Ascending aorta (tissue), 2 donors: ENCODE results near the gene STAG1. TPM values are rescaled to one million over a fixed set of nuclear protein-coding genes. Genes with fewer than 3 reads are reported as not detected.
"Not testable (repeated sequence)": the region's sequence is repeated elsewhere in the genome, so short reads cannot be mapped to it uniquely, and the experiment has no call there.

Experiments used
- DNase-seq, 2 donors: peaks; one replicate each; pipeline ENCODE4 v3.0.0-alpha.2; 2019; ENCODE audit warnings: low spot score in 2 of 2
- H3K27ac ChIP-seq, 2 donors: fragments of 200-600 bp; sonication (generic); one replicate each; pipeline ENCODE4 v1.5.1; 2016 to 2017; ENCODE audit warnings: mild to moderate bottlenecking in 1 of 2
- H3K27me3 ChIP-seq: fragments of 200-600 bp; sonication (generic); one replicate; pipeline ENCODE4 v1.5.1; 2017
- H3K36me3 ChIP-seq, 2 donors: fragments of 200-600 bp; sonication (generic); one replicate each; pipeline ENCODE4 v1.5.1; 2016
- H3K4me1 ChIP-seq, 2 donors: fragments of 200-600 bp; sonication (generic); one replicate each; pipeline ENCODE4 v1.5.1; 2016 to 2017; ENCODE audit warnings: mild to moderate bottlenecking in 1 of 2
- H3K4me3 ChIP-seq, 2 donors: fragments of 200-600 bp; sonication (generic); one replicate each; pipeline ENCODE4 v1.5.1; 2016 to 2017; ENCODE audit warnings: mild to moderate bottlenecking in 1 of 2
- H3K9me3 ChIP-seq, 2 donors: fragments of 200-600 bp; sonication (generic); one replicate each; pipeline ENCODE4 v1.5.1; 2016
- CTCF ChIP-seq, 3 experiments: fragments of 200-600 bp in 2 of 3; fragments of 450-650 bp in 1 of 3; sonication (generic) in 2 of 3; IDR thresholded peaks; one replicate each; pipeline ENCODE4 v1.5.1; 2016 to 2019; ENCODE audit warnings: antibody characterized with exemption in 3 of 3, mild to moderate bottlenecking in 1 of 3, moderate library complexity in 1 of 3
- intact Hi-C: fragments of 100-400 bp; cut with DNase I; formaldehyde crosslinking; loops from one replicate; pipeline ENCODE4 v1.15.1; 2023
- total RNA-seq: library from RNA; depleted of rRNA; stranded (reverse); fragments of >200 nt; gene quantifications from one replicate; pipeline ENCODE4 v1.1.0, GENCODE V29; 2016

The STAG1 gene
- total RNA-seq, 1 donor from 2014 or later, result 27.2 TPM

GRCh38 chr3:136343873-136344555 lies 408.2 kb downstream of the STAG1 start:
- Histone ChIP-seq H3K9me3 (no peaks in the 10 kb centered on the region), H3K4me3 (no peak overlapping the region), H3K27ac (no peak overlapping the region), H3K36me3 (peaks cover 10 to 61% of the 10 kb centered on the region in 2 donors), H3K27me3 (no peaks in the 10 kb centered on the region), H3K4me1 (peaks cover 0 to 3% of the 10 kb centered on the region in 2 donors)
- TF ChIP-seq CTCF (IDR thresholded peaks at IDR 0.05), result no peak
- intact Hi-C loops, result no loop called here
- DNase-seq, result peak; percentile 29 to 90

DNA sequence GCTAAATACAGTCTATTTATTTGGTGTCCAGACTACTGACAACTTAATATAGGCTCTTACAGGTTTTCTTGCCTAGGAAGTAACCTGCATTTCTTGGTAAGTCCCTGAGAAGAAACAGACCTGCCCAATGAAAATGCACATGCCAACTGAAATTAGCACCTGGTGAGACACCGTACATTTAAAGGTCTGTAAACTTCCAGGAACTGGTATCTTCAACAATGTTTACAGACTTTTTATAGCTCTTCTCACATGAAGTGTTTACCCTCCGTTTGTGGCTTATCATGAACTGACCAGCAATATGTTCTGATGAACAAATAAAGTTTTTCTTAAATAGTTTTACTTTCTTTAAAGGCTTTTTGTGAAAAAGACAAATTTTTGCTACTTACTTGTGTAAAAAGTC lies 408.7 kb downstream of the STAG1 start:
- DNase-seq, result no peak
- no peak overlapping the region for H3K4me3 ChIP-seq
- intact Hi-C loops, result no loop called here
- H3K36me3 ChIP-seq, result peaks cover 10 to 59% of the 10 kb centered on the region in 2 donors
- H3K27me3 ChIP-seq, result no peaks in the 10 kb centered on the region
- H3K4me1 ChIP-seq, result peaks cover 0 to 3% of the 10 kb centered on the region in 2 donors
- H3K27ac ChIP-seq, result no peak overlapping the region
- no peak for TF ChIP-seq CTCF (IDR thresholded peaks at IDR 0.05)
- no peaks in the 10 kb centered on the region for H3K9me3 ChIP-seq

DNA sequence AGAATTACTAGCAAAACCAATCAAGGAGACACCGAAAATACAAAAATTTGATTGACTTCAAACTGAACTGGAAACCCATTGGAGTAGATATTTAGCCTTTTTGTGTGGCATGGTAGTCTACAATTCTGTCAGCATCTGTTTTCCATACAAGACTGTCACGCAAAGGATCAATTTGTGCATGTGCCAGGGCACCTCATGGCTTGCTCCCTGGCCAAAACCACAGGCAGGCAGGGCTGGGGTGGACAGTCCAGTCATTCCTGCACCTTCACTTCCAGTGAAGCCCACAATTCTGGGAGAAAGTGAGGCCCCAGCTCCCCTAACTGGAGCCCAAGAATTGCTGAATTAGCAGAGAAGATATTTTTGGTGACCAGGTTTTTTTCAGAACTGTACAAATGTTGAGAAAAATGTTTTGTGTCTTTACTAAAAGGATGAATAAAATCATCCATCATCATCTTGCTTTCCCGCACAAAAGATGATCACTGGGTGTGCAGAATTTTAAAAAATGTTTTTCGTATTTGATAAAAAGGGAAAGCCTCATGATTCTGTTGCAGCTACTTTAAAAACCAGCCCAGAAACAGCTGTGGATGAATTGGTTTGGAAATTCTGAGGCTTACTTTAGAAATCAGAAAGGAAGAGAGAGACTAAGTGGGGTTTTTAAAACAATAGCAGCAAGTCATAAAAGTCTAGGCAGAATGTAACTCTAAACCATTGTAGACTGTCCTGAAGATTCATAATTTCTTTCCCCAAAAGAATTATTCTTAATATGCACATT lies 415.7 kb downstream of the STAG1 start:
- H3K36me3 ChIP-seq, result peaks cover 23 to 68% of the 10 kb centered on the region in 2 donors
- H3K4me3 ChIP-seq, result no peak overlapping the region
- no peaks in the 10 kb centered on the region for H3K27me3 ChIP-seq
- no peak overlapping the region for H3K27ac ChIP-seq
- H3K9me3 ChIP-seq, result no peaks in the 10 kb centered on the region
- DNase-seq, result no peak
- no peak for TF ChIP-seq CTCF (IDR thresholded peaks at IDR 0.05)
- no peaks in the 10 kb centered on the region for H3K4me1 ChIP-seq
- intact Hi-C loops, result no loop called here

GRCh38 chr3:136334726-136335125 lies 417.5 kb downstream of the STAG1 start:
- H3K27ac ChIP-seq, DNase-seq, intact Hi-C loops, H3K9me3 ChIP-seq, H3K4me1 ChIP-seq, H3K4me3 ChIP-seq, H3K27me3 ChIP-seq: not testable (repeated sequence)
- H3K36me3 ChIP-seq, result peaks cover 16 to 50% of the 10 kb centered on the region in 2 donors

GRCh38 chr3:136334209-136334608 lies 418.0 kb downstream of the STAG1 start:
- intact Hi-C loops, result no loop called here
- no peaks in the 10 kb centered on the region for H3K4me1 ChIP-seq
- no peaks in the 10 kb centered on the region for H3K9me3 ChIP-seq
- no peak for DNase-seq
- H3K36me3 ChIP-seq, result peaks cover 16 to 49% of the 10 kb centered on the region in 2 donors
- H3K27ac ChIP-seq, result no peak overlapping the region
- H3K4me3 ChIP-seq, result no peak overlapping the region
- no peak for TF ChIP-seq CTCF (IDR thresholded peaks at IDR 0.05)
- no peaks in the 10 kb centered on the region for H3K27me3 ChIP-seq

GRCh38 chr3:136332776-136333175 lies 419.4 kb downstream of the STAG1 start:
- Histone ChIP-seq H3K27me3 (no peaks in the 10 kb centered on the region), H3K36me3 (peaks cover 16 to 56% of the 10 kb centered on the region in 2 donors), H3K27ac (no peak overlapping the region), H3K9me3 (no peaks in the 10 kb centered on the region), H3K4me1 (no peaks in the 10 kb centered on the region), H3K4me3 (no peak overlapping the region)
- no peak for TF ChIP-seq CTCF (IDR thresholded peaks at IDR 0.05)
- intact Hi-C loops, result no loop called here
- DNase-seq, result no peak
